H9 (cell line): ENCODE results near the gene ODC1. TPM values are rescaled to one million over a fixed set of nuclear protein-coding genes. Genes with fewer than 3 reads are reported as not detected.

Experiments
- DNase-seq: peaks from one replicate; pipeline ENCODE4 v3.0.0-alpha.2; 2017
- H2AFZ ChIP-seq: one replicate; pipeline ENCODE4 v1.6.1; 2013; ENCODE audit warnings: mild to moderate bottlenecking, low read length, control low read depth, moderate library complexity
- H2AK5ac ChIP-seq: 2 replicates; pipeline ENCODE4 v1.6.1; 2013; ENCODE audit warnings: low read length, control low read depth, mixed read lengths; ENCODE audit not compliant: insufficient read length
- H2BK120ac ChIP-seq: one replicate; pipeline ENCODE4 v1.6.1; 2013; ENCODE audit warnings: low read depth, mild to moderate bottlenecking, low read length, control low read depth, inconsistent platforms; ENCODE audit not compliant: poor library complexity, severe bottlenecking
- H2BK12ac ChIP-seq: 2 replicates; pipeline ENCODE4 v1.6.1; 2013; ENCODE audit warnings: low read length, control low read depth, mixed read lengths, low read depth; ENCODE audit not compliant: insufficient read length
- H2BK15ac ChIP-seq: 2 replicates; pipeline ENCODE4 v1.6.1; 2013; ENCODE audit warnings: low read depth, low read length, control low read depth
- H2BK20ac ChIP-seq: one replicate; pipeline ENCODE4 v1.6.1; 2013; ENCODE audit warnings: low read depth, mild to moderate bottlenecking, low read length, control low read depth, inconsistent platforms; ENCODE audit not compliant: poor library complexity, severe bottlenecking
- H2BK5ac ChIP-seq: 2 replicates; pipeline ENCODE4 v1.6.1; 2013; ENCODE audit warnings: low read length, control low read depth, mixed read lengths; ENCODE audit not compliant: insufficient read length
- H3K14ac ChIP-seq: 2 replicates; pipeline ENCODE4 v1.6.1; 2013; ENCODE audit warnings: low read length, control low read depth; ENCODE audit not compliant: insufficient read depth
- H3K18ac ChIP-seq: 2 replicates; pipeline ENCODE4 v1.6.1; 2013; ENCODE audit warnings: low read depth, mild to moderate bottlenecking, mixed read lengths, low read length, control low read depth; ENCODE audit not compliant: insufficient read length
- H3K23ac ChIP-seq: 2 replicates; pipeline ENCODE4 v1.6.1; 2013; ENCODE audit warnings: low read length, control low read depth, mixed read lengths, low read depth; ENCODE audit not compliant: insufficient read length
- H3K23me2 ChIP-seq: 2 replicates; pipeline ENCODE4 v1.6.1; 2013; ENCODE audit warnings: low read depth, mild to moderate bottlenecking, mixed read lengths, low read length, control low read depth; ENCODE audit not compliant: insufficient read length, poor library complexity, severe bottlenecking
- H3K27ac ChIP-seq: 2 replicates; pipeline ENCODE4 v1.5.1; 2013; ENCODE audit warnings: low read length, control low read depth, mixed read lengths, low read depth; ENCODE audit not compliant: insufficient read length
- H3K27me3 ChIP-seq: 2 replicates; pipeline ENCODE4 v1.6.1; 2013; ENCODE audit warnings: low read length, control low read depth, inconsistent platforms; ENCODE audit not compliant: insufficient read depth
- H3K4ac ChIP-seq: 2 replicates; pipeline ENCODE4 v1.6.1; 2013; ENCODE audit warnings: low read depth, mild to moderate bottlenecking, control low read depth, inconsistent platforms, low read length, moderate library complexity
- H3K4me1 ChIP-seq: 2 replicates; pipeline ENCODE4 v1.6.1; 2013; ENCODE audit warnings: low read length, control low read depth, inconsistent platforms; ENCODE audit not compliant: insufficient read depth
- H3K4me2 ChIP-seq: 2 replicates; pipeline ENCODE4 v1.6.1; 2013; ENCODE audit warnings: low read length, control low read depth, mixed read lengths; ENCODE audit not compliant: insufficient read length, insufficient read depth
- H3K56ac ChIP-seq: 2 replicates; pipeline ENCODE4 v1.6.1; 2013; ENCODE audit warnings: low read depth, mild to moderate bottlenecking, mixed read lengths, low read length, control low read depth; ENCODE audit not compliant: insufficient read length
- H3K79me1 ChIP-seq: 2 replicates; pipeline ENCODE4 v1.6.1; 2013; ENCODE audit warnings: low read depth, mild to moderate bottlenecking, moderate library complexity, low read length, control low read depth, inconsistent platforms; ENCODE audit not compliant: insufficient read depth, poor library complexity, severe bottlenecking
- H3K79me2 ChIP-seq: 2 replicates; pipeline ENCODE4 v1.6.1; 2013; ENCODE audit warnings: low read length, control low read depth, inconsistent platforms; ENCODE audit not compliant: insufficient read depth
- H3K9ac ChIP-seq: 2 replicates; pipeline ENCODE4 v1.6.1; 2013; ENCODE audit warnings: low read length, control low read depth, mixed read lengths; ENCODE audit not compliant: insufficient read length; ENCODE audit errors: extremely low read depth
- H3K9me3 ChIP-seq: one replicate; pipeline ENCODE4 v1.6.1; 2013; ENCODE audit warnings: low read depth, low read length, inconsistent platforms; ENCODE audit not compliant: control insufficient read depth
- H3T11ph ChIP-seq: one replicate; pipeline ENCODE4 v1.6.1; 2013; ENCODE audit warnings: mild to moderate bottlenecking, low read length, control low read depth, inconsistent platforms
- H4K20me1 ChIP-seq: one replicate; pipeline ENCODE4 v1.6.1; 2013; ENCODE audit not compliant: control insufficient read depth, insufficient read length, insufficient read depth
- H4K5ac ChIP-seq: 2 replicates; pipeline ENCODE4 v1.6.1; 2013; ENCODE audit warnings: low read depth, mild to moderate bottlenecking, mixed read lengths, low read length, control low read depth; ENCODE audit not compliant: insufficient read length
- H4K8ac ChIP-seq: replicated peaks from 2 replicates; pipeline ENCODE4 v1.6.1; 2013; ENCODE audit warnings: low read length, control low read depth, mixed read lengths, low read depth; ENCODE audit not compliant: insufficient read length
- H4K91ac ChIP-seq: 2 replicates; pipeline ENCODE4 v1.6.1; 2013; ENCODE audit warnings: low read depth, mild to moderate bottlenecking, moderate library complexity, mixed read lengths, low read length, control low read depth; ENCODE audit not compliant: insufficient read length
- H3K27ac Mint-ChIP-seq, 3 experiments: 2 replicates in 2 of 3; 3 replicates in 1 of 3; pipeline ENCODE4 v1.8.0; 2020 to 2021; ENCODE audit warnings: mixed read lengths in 3 of 3, mild to moderate bottlenecking in 1 of 3, moderate library complexity in 1 of 3
- H3K27me3 Mint-ChIP-seq: 2 replicates; pipeline ENCODE4 v1.8.0; 2021; ENCODE audit warnings: low read depth, mild to moderate bottlenecking, moderate library complexity, mixed read lengths
- H3K36me3 Mint-ChIP-seq, 3 experiments: 2 replicates in 2 of 3; 3 replicates in 1 of 3; pipeline ENCODE4 v1.8.0; 2020 to 2021; ENCODE audit warnings: low read depth in 3 of 3, mixed read lengths in 3 of 3; ENCODE audit not compliant: insufficient read depth in 1 of 3
- H3K4me1 Mint-ChIP-seq, 2 experiments: 2 replicates each; pipeline ENCODE4 v1.8.0; 2020; ENCODE audit warnings: mixed read lengths in 2 of 2
- H3K4me3 Mint-ChIP-seq, 2 experiments: 2 replicates in 1 of 2; 3 replicates in 1 of 2; pipeline ENCODE4 v1.8.0; 2020 to 2021; ENCODE audit warnings: mild to moderate bottlenecking in 2 of 2, mixed read lengths in 2 of 2, moderate library complexity in 1 of 2
- H3K9me3 Mint-ChIP-seq, 2 experiments: 2 replicates in 1 of 2; 3 replicates in 1 of 2; pipeline ENCODE4 v1.8.0; 2020; ENCODE audit warnings: mild to moderate bottlenecking in 2 of 2, mixed read lengths in 2 of 2, moderate library complexity in 1 of 2
- WGBS: extraction: QIAGEN DNeasy Blood & Tissue Kit; methylation state at CpG from one replicate; pipeline ENCODE4 v1.1.7; 2013; ENCODE audit warnings: missing lambda C conversion rate, low lambda C conversion rate, mixed read lengths; ENCODE audit not compliant: insufficient read length; ENCODE audit errors: extremely low coverage; 5-methylcytosine and 5-hydroxymethylcytosine counted together
- total RNA-seq: library from RNA; stranded (reverse); gene quantifications from 2 replicates; pipeline ENCODE4 v1.2.1, GENCODE V29; 2021
- TF ChIP-seq, protein P1 (sequence below): fragments of 200-600 bp; sonication (generic); conservative IDR thresholded peaks from 3 replicates; pipeline ENCODE4 v1.8.0; 2021; ENCODE audit warnings: antibody characterized with exemption, mild to moderate bottlenecking

ODC1 gene
- total RNA-seq, 1 experiment from 2014 or later = 48.3 TPM

- TF ChIP-seq, protein P1, sequence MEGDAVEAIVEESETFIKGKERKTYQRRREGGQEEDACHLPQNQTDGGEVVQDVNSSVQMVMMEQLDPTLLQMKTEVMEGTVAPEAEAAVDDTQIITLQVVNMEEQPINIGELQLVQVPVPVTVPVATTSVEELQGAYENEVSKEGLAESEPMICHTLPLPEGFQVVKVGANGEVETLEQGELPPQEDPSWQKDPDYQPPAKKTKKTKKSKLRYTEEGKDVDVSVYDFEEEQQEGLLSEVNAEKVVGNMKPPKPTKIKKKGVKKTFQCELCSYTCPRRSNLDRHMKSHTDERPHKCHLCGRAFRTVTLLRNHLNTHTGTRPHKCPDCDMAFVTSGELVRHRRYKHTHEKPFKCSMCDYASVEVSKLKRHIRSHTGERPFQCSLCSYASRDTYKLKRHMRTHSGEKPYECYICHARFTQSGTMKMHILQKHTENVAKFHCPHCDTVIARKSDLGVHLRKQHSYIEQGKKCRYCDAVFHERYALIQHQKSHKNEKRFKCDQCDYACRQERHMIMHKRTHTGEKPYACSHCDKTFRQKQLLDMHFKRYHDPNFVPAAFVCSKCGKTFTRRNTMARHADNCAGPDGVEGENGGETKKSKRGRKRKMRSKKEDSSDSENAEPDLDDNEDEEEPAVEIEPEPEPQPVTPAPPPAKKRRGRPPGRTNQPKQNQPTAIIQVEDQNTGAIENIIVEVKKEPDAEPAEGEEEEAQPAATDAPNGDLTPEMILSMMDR = no peak
- H3K27ac Mint-ChIP-seq = no peak overlapping the region
- Histone ChIP-seq H3K4ac (no peak overlapping the region), H2BK12ac (no peak overlapping the region), H3K27me3 (no peaks in the 10 kb centered on the region), H2AK5ac (no peak overlapping the region), H3K4me2 (no peak overlapping the region), H3K9me3 (no peaks in the 10 kb centered on the region), H2BK20ac (no peak overlapping the region), H2BK5ac (no peak overlapping the region), H3K23ac (no peak overlapping the region), H4K20me1 (no peaks in the 10 kb centered on the region), H3K23me2 (no peaks in the 10 kb centered on the region), H3T11ph (no peak overlapping the region), H2BK15ac (no peak overlapping the region), H3K4me1 (no peaks in the 10 kb centered on the region), H4K5ac (no peak overlapping the region), H3K79me1 (no peaks in the 10 kb centered on the region), H4K8ac (no peak overlapping the region), H2BK120ac (no peak overlapping the region), H4K91ac (no peak overlapping the region), H3K9ac (no peak overlapping the region), H2AFZ (no peak overlapping the region), H3K27ac (no peak overlapping the region), H3K56ac (no peak overlapping the region), H3K18ac (no peak overlapping the region), H3K14ac (no peak overlapping the region), H3K79me2 (no peaks in the 10 kb centered on the region)
- peaks cover 7 to 13% of the 10 kb centered on the region in 2 experiments for H3K9me3 Mint-ChIP-seq
- H3K4me1 Mint-ChIP-seq = peaks cover 4 to 17% of the 10 kb centered on the region in 2 experiments; a peak in 3 of 4 replicates
- WGBS = no CpG with 5 or more reads among the region's 24 CpGs
- H3K27me3 Mint-ChIP-seq = peaks cover 4% of the 10 kb centered on the region
- no peak overlapping the region for H3K4me3 Mint-ChIP-seq
- peaks cover 0 to 8% (median 5%) of the 10 kb centered on the region in 3 experiments; a peak in 3 of 7 replicates for H3K36me3 Mint-ChIP-seq
- DNase-seq = no peak
Observed at GRCh38 chr2:10495311-10495987, 47.3 kb upstream of the ODC1 start.
